GM19397 (cell line): ENCODE measurements around the gene FBXL2.
"Not testable (repeated sequence)": the region's sequence is repeated elsewhere in the genome, so short reads cannot be mapped to it uniquely, and the experiment has no call there.

Source experiments
- ATAC-seq: cut with Tn5 transposase; IDR thresholded peaks from one replicate; pipeline ENCODE4 v1.9.1; 2021; ENCODE audit warnings: mild to moderate bottlenecking, moderate library complexity; ENCODE audit not compliant: unreplicated experiment

Gene FBXL2

GRCh38 chr3:33315826-33316225 is 38.6 kb downstream of the FBXL2 start:
- no peak for ATAC-seq

- ATAC-seq, result no peak
These were observed 40.9 kb downstream of the FBXL2 start for GRCh38 chr3:33317963-33318709.

GRCh38 chr3:33318710-33319380 is 41.6 kb downstream of the FBXL2 start:
- no peak for ATAC-seq

- no peak for ATAC-seq
These were observed 45.2 kb downstream of the FBXL2 start for GRCh38 chr3:33322412-33322811.

GRCh38 chr3:33331414-33331813 is 54.2 kb downstream of the FBXL2 start:
- ATAC-seq, result no peak

GRCh38 chr3:33334364-33334763 is 57.1 kb downstream of the FBXL2 start:
- no peak for ATAC-seq

GRCh38 chr3:33338936-33339465 is 61.8 kb downstream of the FBXL2 start:
- not testable (repeated sequence) for ATAC-seq

GRCh38 chr3:33339758-33340157 is 62.5 kb downstream of the FBXL2 start:
- no peak for ATAC-seq

DNA sequence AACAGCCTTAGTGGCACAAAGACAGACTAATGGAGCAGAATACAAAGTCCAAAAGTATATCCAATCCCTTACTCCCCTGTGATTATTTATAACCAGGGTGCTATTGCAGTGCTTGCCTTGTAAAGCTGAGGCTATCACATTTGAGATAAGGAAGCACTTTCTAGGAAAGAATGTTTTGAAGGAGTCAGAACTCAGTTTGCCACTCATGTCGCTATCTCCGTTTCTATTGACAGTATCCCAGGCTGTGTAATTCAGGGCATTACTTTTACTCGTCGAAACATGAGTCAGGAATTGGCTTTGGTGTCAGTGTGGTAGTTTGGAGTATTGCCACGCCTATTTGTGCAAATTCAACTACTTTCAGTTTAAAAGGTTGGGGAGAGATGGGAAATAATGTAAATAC is 78.4 kb downstream of the FBXL2 start:
- ATAC-seq, result no peak

GRCh38 chr3:33358172-33358781 is 81.0 kb downstream of the FBXL2 start:
- ATAC-seq, result no peak

DNA sequence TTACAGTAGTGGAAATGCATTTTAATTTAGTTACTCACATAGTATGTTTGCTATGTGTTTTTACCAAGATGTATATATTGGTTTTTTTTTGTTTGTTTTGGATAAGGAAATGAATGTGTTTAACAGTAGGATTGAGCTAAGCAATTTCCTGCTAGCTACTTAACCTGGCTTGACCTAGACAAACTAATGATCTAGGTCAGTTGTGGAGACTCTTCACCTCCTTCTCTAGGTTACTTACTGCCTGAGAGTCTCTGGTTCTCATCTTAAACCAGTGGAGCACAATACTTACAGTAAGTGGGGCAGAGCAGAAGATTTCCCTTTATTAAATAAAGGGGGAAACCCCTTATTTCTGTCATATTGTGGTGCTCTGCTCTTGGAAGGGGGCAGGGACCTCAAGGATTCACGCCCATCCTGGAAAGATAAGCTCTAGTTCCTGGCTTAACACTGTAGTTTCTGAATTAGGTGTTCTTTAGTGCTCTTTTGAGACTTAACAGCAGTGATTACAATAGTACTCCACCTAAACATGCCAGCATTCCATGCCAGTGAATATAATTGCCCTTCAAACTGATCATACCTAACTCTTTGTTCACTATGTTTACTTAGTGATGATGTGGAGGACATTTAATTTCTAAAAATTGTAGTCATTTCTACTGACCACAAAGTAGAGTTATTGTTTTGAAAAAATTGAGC is 83.0 kb downstream of the FBXL2 start:
- ATAC-seq, result no peak

GRCh38 chr3:33363113-33363800 is 86.0 kb downstream of the FBXL2 start:
- no peak for ATAC-seq

DNA sequence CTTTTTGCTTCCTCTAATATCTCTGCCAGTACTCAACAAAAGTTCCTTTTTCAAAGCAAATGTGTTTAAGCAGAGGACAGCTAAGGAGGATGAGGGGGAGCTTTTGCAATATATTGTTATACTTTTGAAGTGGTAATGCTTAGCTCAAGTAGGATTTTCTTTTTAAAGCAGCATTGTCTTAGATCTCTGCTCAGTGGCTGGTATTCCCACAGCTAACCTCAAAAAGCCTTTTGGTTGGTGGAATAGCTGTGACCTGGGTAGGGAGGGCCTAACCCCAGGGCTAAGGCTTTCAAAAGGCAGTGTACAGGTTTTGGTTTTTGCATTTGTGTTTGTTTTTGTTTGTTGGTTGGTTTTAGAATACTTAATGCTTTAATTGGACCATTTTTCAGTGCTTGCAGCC is 86.8 kb downstream of the FBXL2 start:
- no peak for ATAC-seq

- ATAC-seq, result no peak
These were observed 87.4 kb downstream of the FBXL2 start for GRCh38 chr3:33364531-33365128.

DNA sequence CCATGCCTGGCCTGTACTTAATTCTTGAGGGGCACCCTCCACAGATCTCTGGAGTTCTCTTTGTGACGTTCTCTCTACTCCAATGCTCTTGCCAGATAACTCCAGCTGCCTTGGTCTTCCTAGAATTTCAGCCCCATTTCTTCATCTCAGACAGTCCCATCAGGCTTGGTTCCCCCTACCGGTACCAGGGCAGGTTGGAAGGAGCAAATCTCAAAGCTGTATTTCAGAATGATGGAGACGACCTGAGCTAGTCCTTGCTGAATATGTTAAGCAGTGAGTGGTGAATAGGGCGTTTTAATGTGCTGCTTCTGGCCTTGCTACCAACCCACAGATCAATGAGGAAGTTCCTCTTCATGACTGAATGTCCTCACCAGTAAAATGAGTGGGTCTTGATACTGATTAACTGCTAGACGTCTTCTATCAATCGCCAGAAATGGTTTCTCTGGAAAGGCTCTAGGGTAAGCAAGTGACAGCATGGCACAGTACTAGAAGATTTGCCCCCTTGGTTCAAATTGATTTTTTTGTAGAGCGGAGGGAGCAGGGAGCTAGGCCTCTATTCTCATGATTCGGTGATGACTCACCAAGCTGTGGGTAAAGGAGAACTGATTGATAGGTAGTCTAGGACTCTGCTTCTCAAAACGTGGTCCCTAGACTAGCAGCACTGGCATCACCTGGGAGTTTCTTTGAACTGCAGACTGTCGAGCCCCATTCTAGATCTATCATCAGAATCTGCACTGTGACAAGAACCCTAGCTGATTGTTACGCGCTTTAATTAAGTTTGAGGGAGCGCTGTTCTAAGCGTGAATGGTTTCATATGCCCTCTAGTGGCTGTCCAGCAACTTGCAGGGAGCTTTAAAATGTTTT is 95.2 kb downstream of the FBXL2 start:
- no peak for ATAC-seq

DNA sequence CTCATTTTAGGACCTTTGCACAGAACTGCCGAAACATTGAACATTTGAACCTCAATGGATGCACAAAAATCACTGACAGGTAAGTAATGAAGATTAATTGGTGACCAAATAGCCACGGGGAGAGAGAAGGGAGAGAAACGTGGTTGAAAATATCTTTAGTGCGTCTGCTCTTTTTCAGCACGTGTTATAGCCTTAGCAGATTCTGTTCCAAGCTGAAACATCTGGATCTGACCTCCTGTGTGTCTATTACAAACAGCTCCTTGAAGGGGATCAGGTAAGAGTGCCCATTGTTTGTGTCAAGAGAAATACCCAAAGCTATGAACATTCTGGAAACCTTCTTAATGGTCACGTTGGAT is 95.8 kb downstream of the FBXL2 start:
- no peak for ATAC-seq

GRCh38 chr3:33377489-33377888 is 100.2 kb downstream of the FBXL2 start:
- no peak for ATAC-seq

- no peak for ATAC-seq
These were observed 100.7 kb downstream of the FBXL2 start for GRCh38 chr3:33377931-33378330.

- no peak for ATAC-seq
These were observed 103.4 kb downstream of the FBXL2 start for GRCh38 chr3:33380653-33381052.
